Amygdala (tissue), 56 donors: ENCODE data around the gene TRAF2.
A peak's percentile ranks its signal among the peaks of the same experiment; 100 is the strongest.

Experiments used
- DNase-seq, 56 donors: peaks; one replicate each; lab custom pipeline; 2025; lab: John Stamatoyannopoulos, UW

Gene TRAF2

DNA sequence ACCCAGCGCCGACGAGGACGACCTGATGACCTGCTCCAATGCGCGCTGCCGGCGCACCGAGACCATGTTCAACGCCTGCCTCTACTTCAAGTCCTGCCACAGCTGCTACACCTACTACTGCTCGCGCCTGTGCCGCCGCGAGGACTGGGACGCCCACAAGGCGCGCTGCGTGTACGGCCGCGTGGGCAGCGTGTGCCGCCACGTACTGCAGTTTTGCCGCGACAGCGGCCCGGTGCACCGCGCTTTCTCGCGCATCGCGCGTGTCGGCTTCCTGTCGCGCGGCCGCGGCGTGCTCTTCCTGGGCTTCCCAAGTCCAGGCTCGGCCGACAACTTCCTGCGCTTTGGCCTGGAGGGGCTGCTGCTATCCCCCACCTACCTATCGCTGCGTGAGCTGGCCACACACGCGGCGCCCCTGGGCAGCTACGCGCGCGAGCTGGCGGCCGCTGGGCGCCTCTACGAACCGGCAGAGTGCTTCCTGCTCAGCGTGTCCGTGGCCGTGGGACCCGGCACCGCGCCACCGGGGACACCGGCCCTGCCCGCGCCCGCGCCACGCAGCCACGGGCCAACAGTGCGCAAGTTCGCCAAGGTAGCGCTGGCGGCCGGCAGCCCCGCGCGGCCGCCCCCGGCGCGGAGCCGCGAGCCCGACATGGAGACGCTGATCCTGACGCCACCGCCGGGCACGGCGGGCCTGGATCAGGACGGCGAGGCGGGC lies 39.8 kb upstream of the TRAF2 start:
- DNase-seq = no peak

DNA sequence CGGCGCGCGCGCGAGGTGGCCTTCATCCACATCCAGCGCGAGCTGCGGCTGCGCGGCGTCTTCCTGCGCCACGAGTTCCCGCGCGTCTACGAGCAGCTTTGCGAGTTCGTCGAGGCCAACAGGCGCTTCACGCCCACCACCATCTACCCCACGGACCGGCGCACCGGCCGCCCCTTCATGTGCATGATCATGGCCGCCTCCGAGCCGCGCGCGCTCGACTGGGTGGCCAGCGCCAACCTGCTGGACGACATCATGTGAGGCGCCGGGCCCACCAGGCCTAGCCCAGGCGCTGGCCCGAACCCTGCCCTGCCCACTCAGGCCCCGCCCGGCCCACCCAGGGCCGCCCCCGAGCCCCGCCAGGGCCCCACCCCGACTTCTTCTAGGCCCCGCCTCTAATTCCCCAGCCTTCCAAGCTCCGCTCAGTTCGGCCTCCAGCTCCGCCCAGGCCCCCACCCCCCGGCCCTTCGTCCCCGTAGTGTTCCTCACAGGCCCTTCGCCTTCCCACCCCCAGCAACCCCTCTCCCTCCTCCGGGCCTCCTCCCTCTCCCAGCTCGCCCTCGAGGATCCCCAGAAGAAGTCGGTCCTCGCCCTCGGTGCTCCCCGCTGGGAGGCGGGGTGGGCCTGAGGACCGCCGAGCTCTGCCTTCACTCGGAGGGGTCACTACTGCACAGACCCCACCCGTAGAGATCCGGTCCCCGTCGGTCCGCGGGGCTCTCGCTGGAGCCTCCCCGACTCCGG lies 39.1 kb upstream of the TRAF2 start:
- DNase-seq = no peak

DNA sequence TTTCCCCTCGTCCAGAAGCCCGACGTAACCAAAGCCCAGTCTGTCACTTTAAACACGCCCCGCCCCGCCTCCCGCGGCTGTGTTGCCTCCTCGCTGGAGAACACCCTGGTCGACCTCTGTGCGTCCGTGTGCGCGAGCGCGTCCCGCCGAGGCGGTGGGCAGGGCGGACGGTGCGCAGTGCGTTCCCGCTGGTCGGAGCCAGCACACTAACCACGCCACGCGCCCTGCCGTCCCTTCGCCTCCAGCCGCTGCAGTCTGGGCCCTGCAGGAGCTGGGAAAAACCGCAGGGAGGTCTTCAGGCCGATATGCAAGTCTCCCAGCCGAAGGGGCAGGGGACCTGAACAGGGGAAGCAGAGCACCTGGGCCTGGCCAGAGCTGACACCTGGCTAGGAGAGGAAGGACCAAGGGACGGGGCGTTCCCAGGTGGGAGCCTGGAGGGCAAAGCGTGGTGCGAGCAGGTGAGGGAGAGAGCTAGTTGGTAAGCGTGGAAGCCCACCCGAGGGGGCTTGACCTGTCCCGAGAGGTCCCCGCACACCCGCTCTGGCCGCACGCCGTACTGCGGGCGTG lies 38.4 kb upstream of the TRAF2 start:
- peak in 2 of 56 donors; percentile 33 to 46 for DNase-seq

DNA sequence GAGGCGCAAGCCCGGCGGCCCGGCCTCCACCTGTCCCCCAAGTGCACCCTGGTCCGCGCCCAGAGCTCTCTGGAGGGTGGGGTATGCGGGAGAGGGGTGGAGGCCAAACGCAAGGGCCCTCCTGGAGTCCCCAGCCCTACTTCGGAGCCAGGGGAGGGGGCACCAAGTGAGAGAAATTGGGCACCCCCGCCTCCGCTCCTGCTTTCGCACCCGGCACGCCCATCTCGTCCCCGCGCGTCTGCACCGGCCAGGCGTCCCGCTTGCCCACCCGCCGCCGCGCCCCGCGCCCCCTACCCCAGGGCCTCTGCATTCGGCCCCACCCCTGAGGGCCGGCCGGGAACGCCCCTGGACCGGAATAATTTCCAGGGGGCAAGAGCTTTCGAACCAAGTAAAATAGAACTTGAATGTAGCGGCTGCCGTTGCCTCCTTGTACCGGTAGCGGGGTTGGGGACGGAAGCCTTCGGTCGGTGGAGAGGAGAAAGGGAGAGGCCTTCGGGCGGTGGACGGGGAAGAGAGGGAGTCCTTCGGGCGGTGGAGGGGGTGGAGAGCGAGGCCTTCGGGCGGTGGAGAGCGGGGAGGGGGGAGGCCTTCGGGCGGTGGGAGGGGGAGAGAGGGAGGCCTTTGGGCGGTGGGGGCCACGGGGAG lies 37.8 kb upstream of the TRAF2 start:
- peak in 2 of 56 donors; percentile 51 to 71 for DNase-seq

DNA sequence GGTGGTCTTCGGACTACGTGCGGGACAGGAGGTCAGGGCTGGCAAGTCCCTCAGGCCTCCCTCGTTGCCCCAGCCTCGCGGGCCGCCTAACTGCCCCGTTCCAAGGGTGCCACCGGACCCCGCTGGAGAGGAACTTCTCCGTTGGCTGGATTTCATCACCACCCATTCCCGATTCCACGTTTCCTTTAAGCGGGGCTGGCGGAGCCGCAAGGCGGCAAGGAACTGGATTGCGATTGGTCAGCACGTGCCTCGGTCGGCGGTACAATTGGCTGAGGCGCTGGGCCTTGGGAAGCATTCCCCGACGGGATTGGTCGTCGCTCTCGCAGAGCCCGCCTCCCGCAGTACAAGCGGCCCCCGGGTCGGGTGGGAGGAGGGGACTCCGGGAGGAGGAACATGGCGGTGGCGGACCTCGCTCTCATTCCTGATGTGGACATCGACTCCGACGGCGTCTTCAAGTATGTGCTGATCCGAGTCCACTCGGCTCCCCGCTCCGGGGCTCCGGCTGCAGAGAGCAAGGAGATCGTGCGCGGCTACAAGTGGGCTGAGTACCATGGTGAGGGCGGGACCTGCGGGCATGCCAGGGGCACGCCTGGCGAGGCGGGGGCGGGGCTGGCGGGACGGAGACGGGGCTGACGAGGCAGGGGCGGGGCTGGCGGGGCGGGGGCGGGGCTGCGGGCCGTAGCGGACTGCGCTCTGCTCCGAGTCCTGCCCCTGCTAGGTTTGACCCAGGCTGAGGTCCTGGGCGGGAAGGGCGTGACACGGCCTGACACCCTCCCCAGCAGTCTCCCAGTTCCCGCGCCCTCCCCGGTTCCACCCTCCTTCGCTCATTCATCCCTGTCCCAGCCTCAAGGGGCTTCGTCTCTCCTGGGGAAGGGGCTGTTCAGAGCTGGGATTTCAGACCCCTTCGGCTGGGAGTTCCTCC lies 37.0 kb upstream of the TRAF2 start, which contains the start of gene PHPT1:
TSS of gene PHPT1 (plus strand) at position 372 of the 922 bp plus-strand sequence. CDS start at position 394, 22 bp downstream.
- DNase-seq = peak; percentile 71 to 100 (median 97)

DNA sequence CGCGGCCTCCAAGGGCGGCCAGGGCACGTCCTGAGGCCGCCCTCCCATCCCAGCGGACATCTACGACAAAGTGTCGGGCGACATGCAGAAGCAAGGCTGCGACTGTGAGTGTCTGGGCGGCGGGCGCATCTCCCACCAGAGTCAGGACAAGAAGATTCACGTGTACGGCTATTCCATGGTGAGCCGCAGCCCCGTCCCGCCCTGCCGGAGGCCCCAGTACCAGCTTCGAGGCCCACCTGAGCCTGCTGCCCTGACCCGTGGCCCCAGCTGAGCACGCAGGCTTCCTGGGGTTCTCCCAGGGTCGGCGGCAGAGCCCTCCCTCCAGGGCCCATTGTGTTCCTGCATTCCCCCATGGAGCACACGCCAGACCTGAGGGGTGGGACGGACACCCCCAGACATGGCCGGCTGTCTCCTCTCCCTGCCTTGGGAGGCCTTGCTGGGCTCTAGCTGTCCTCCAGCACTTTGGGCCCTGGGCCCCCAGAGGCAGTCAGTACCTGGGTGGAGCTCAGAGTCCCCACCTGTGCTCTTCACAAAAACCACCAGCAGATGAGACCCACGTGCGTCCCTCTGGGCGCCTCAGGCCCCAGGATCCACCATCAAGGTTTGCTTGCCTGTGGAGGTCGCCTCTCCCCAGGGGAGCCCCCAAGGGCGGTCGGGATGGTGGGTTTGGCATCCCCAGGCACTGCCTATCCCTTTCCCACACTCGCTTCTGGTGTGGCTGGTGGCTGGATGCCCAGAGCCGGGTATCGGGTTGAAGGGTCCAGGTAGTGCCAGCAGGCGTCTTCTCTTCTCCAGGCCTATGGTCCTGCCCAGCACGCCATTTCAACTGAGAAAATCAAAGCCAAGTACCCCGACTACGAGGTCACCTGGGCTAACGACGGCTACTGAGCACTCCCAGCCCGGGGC lies 36.1 kb upstream of the TRAF2 start:
- peak in 1 of 56 donors; percentile 49 for DNase-seq

DNA sequence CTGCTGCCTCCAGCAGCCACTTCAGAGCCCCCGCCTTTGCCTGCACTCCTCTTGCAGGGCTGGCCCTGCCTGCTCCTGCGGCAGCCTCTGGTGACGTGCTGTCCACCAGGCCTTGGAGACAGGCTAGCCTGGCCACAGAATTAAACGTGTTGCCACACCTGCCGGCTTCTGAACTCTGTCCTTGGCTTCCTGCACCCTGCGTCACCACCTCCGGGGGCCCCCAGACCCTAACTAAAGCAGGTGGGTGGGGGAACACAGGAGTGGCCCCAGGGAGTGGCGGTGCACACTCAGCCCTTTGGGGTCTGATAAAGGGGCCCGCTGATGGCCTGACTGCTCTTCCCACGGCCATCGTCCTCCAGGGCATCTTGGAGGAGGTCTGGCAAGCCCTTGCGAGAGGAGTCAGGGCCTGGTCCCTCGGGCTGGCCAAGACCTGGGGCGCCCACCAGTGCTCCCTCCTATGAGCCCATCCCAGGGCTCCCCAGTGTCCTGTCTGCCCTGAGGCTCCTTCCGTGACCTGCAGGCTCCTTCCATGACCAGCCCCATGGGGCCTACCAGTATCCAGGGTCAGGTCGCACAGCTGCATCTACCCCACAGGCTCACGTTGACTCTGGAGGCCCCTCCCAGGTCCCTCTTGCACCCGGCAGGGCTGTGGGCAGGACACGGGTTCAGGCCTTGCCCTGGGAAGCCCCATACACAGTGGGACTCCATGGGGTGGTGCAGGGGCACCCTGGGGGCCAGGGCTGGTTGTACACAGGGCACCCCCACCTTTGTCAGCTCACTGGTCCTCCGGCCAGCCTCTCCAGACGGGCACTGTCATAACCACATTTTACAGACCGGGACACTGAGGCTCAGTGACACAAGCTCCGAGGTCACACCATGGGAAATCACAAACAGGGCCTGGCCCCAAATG lies 35.2 kb upstream of the TRAF2 start:
- no peak for DNase-seq

DNA sequence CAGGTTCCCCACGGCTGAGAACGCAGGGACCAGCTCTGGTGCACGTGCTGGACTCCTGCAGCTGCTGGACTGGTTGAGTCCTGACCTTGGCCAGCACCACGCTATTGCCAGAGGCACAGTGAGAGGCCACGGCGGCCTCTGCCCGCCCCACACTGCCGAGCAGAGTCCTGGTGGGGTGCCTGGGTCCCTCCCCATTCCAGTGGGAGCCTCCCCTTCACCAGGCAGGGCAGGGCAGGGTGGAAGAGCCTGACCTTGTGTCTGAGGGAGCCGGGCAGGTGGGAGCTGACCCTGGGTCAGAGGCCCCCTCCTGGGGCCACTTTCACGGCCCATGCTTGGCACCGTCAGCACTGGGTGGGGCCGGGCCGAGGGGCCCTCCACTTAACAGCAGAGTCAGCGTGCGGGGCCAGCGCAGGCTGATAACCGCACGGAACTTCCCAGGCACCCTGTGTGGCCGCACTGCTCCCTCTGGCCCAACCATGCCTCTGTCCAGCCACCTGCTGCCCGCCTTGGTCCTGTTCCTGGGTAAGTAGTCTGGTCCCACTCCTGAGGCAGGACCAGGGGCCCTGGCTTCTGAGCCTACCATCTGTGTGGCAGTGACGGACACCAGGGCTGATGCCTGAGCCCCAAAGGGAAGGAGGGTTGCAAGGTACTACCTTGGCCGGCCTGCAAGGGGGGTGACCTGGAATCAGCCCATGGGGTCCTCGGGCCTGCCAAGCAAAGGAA lies 34.2 kb upstream of the TRAF2 start, which contains the start of gene MAMDC4:
TSS of gene MAMDC4 (plus strand) at position 406 of the 723 bp plus-strand sequence. CDS start at position 477, 71 bp downstream.
- DNase-seq = no peak

DNA sequence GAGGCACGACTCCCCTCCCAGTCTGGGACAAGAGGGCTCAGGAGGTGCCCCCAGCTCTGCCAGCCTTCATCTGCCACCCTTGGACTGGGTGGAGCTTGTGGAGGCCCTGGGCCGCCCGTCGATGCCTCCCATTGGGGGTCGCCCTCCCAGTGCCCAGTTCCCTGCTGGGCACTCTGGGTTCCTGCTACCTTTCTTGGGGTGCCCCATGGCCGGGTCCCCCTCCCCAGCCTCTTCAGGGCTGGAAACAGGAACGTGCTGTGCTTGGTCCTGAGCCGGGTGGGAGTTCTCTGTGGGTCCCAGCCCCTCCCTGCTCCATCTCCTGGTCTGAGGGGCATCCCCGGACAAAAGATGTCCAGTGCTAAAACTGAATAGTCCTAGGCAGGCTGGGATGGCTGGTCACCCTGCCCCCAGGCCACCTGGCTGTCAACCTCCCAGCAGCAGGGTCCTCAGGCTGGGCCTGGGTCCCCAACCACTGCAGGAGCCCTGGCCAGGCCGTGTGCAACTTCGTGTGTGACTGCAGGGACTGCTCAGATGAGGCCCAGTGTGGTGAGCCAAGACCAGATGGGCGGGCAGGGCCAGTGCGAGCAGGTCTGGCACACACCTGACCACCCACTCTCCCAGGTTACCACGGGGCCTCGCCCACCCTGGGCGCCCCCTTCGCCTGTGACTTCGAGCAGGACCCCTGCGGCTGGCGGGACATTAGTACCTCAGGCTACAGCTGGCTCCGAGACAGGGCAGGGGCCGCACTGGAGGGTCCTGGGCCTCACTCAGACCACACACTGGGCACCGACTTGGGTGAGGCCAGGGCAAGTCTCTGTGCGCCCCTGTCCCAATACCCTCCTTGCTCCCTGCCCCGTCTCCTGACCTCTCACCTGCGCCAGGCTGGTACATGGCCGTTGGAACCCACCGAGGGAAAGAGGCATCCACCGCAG lies 33.4 kb upstream of the TRAF2 start:
- no peak for DNase-seq

DNA sequence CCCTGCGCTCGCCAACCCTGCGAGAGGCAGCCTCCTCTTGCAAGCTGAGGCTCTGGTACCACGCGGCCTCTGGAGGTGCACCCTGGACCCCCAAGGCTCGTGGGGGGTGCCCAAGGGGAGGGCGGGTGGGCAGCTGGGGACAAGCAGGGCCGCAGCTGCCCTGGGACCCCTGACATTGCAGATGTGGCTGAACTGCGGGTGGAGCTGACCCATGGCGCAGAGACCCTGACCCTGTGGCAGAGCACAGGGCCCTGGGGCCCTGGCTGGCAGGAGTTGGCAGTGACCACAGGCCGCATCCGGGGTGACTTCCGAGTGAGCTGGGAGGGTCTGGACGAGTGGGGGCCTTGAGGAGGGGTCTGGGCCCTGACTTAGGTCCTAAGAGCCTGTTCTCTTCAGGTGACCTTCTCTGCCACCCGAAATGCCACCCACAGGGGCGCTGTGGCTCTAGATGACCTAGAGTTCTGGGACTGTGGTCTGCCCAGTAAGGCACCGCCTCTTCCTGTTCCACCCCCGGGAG lies 32.7 kb upstream of the TRAF2 start:
- no peak for DNase-seq

DNA sequence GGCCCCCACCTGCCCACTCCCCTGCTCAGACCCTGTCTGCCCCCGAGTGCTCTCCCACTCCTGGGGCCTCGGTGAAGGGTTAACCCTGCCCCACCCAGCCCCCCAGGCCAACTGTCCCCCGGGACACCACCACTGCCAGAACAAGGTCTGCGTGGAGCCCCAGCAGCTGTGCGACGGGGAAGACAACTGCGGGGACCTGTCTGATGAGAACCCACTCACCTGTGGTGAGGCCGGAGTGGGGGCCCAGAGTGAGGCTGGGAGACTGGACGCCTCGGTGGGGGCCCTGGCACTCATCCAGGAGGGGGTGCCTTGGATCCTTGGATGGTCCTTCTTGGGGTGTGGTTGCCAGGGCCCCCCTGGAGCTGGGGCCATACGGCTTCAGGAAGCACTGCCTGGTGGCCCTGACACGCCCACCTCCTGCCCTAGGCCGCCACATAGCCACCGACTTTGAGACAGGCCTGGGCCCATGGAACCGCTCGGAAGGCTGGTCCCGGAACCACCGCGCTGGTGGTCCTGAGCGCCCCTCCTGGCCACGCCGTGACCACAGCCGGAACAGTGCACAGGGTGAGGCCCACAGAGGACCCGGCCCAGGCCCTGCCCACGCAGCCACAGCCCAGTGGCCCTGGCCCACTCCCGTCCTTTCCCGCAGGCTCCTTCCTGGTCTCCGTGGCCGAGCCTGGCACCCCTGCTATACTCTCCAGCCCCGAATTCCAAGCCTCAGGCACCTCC lies 32.0 kb upstream of the TRAF2 start:
- no peak for DNase-seq

DNA sequence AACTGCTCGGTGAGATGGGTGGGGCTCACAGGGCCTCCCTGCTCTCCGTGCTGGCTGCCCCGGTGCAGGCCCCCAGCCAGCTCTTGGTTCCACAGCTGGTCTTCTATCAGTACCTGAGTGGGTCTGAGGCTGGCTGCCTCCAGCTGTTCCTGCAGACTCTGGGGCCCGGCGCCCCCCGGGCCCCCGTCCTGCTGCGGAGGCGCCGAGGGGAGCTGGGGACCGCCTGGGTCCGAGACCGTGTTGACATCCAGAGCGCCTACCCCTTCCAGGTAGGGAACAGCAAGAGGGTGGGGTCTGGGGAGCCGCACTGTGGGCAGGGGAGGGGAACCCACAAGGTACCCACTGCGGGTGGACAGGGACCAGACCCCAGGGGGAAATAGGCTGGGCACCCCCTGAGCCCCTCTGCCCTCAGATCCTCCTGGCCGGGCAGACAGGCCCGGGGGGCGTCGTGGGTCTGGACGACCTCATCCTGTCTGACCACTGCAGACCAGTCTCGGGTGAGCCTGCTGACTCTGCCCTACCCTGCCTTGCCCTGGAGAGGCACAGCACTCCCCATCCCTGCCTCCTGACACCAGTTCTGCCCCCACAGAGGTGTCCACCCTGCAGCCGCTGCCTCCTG lies 31.4 kb upstream of the TRAF2 start:
- no peak for DNase-seq

DNA sequence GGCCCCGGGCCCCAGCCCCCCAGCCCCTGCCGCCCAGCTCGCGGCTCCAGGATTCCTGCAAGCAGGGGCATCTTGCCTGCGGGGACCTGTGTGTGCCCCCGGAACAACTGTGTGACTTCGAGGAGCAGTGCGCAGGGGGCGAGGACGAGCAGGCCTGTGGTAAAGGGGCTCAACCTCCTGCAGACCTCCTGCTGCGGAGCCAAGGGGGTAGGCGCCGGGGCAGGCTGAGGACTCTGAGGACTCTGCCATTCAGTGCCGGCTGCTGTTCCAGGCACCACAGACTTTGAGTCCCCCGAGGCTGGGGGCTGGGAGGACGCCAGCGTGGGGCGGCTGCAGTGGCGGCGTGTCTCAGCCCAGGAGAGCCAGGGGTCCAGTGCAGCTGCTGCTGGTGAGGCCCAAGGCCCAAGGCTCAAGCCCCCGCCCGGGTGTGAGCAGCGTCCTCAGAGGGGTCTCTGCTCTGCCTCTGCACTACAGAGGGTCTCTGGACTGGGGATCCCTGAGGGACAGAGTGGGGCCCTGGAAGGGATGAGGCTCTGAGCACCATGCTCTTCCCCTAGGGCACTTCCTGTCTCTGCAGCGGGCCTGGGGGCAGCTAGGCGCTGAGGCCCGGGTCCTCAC lies 30.7 kb upstream of the TRAF2 start:
- no peak for DNase-seq

DNA sequence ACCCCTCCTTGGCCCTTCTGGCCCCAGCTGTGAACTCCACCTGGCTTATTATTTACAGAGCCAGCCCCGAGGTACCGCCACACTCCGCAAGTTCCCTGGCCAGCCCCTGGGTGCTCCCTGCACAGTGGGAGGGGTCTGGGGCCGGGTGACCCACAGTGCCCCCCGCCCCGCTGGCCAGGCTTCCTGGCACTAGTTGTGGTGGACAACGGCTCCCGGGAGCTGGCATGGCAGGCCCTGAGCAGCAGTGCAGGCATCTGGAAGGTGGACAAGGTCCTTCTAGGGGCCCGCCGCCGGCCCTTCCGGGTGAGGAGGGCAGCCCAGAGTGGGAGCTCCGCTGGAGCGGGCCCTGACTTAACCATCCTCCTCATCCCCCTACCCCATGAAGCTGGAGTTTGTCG lies 30.2 kb upstream of the TRAF2 start:
- no peak for DNase-seq
